ENCODE data around the gene CMPK2.
A peak's percentile ranks its signal among the peaks of the same experiment; 100 is the strongest.

Gene CMPK2

GRCh38 chr2:6841537-6842287 lies 24.0 kb downstream of the CMPK2 start:
- DNase-seq (ENCODE audit: low spot score), result no peak

DNA sequence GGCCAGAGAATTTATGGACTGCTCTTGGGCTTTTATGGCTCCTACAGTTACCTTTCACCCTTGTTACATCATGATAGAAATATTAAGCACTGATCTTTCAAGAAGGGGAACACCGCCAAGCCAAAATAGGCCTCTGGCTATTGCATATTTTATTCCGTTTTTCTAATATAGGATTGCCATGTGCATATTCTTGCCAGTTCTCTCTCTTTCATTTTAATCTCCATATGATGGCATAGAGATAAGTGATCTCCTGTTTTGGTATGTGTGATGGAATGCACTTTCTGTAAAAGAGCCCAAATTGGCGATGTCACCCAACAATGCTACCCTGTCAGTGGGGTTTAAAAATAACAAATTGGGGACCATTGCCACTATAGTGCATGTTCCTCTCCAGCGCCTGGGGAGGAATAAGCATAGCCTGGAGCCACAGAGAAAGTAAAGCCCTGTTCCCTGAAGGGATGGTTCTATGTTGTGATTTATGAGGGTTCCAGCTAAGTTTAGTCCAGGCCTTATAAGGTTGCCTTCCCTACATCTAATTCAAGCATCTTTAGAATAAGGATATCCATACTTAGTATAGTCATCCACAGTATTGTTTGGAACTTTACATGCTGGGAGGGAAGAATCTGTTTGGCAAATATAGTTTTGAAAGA lies 26.9 kb downstream of the CMPK2 start:
- no peak for DNase-seq (ENCODE audit: low spot score)

DNA sequence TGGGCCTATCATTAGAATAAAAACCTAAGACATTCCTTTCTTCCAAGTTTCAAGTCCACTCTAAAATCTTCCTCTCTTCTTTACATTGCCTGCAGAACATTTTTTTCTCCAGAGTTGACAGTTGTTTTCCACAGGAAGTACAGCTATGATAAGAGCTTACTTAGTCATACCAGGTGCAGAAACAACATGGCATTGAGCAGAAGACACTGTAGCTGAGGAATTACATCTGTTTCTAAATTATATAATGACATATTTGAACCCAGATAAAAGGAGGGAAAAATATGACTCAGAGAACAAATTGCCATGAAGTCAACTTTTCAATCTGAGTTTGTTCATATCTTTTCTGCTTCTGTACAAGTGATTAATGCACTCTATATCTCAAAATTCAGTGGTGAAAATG lies 30.2 kb downstream of the CMPK2 start:
- DNase-seq (ENCODE audit: low spot score), result no peak

- DNase-seq (ENCODE audit: low spot score), result no peak
Observed at GRCh38 chr2:6834163-6834562, 31.5 kb downstream of the CMPK2 start.

- DNase-seq (ENCODE audit: low spot score), result no peak
Observed at GRCh38 chr2:6833300-6833604, 32.5 kb downstream of the CMPK2 start.

- no peak for DNase-seq (ENCODE audit: low spot score)
Observed at GRCh38 chr2:6832596-6833299, 33.0 kb downstream of the CMPK2 start.

DNA sequence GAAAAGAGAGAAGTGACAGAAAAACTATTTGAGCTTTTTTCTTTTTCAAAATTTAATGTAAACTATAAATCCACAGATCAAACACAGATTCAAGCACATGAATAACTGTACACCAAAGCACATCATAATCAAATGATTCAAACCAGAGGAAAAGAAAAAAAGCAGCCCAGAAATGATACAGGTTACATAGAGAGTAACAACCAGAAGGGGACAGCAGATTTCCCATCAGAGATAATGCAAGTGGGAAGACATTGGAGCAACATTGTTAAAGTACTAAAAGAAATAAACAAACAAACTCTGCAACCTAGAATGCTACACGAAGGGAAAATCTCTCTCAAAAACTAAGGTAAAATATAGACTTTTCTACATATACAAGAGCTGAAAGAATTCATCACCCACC lies 34.5 kb downstream of the CMPK2 start:
- no peak for DNase-seq (ENCODE audit: low spot score)

DNA sequence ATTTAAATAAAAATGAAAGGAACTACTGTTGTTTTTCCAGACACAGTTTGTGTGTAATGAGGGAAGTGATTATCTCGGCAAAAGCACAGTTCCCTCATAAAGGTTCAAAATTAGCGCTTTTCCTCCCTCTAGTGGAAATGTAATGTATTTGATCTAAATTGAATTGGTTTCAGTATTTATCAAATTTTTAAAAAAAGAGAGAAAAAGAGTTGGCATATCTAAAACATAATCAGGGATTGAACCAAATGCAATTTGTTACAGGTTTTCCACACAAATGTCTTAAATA lies 37.5 kb downstream of the CMPK2 start:
- peak; percentile 13 for DNase-seq (ENCODE audit: low spot score)

- no peak for DNase-seq (ENCODE audit: low spot score)
Observed at GRCh38 chr2:6827566-6828298, 38.0 kb downstream of the CMPK2 start.

DNA sequence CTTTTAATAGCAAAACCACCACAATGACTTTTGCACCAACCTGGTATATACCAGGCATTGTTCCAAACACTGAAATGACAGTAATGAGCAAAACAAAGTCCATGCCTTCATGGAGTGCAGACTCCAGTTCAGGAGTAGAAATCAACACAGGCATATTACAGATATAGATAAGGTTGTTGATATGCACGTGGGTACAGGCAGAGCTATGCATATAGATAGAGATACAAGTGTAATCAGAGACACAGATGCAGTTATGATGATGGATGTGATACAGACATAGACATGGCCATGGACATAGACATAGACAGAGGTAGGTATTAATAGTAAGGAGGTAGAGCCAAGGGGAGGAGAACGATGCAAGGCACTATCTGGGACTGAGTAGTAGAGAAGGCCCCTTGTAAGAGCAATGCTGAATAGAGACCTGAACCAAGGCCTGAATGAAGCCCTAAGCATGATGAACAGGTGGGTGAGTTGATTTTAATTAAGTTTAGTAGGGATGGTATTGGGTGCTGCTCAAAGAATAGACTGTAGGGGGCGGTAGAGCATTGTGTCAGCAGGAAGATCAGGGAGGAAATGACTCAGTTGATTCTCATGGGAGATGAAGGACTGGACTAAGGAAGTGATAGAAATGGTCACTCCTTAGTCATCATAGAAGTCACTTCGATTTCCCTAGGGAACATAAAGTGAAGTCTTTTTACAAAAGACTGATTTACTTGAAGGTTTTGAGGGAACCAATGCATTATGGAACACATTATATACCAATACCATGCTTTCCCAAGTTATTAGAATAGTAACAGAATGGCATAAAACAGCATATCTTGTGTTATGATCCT lies 39.4 kb downstream of the CMPK2 start:
- DNase-seq (ENCODE audit: low spot score), result peak; percentile 8

DNA sequence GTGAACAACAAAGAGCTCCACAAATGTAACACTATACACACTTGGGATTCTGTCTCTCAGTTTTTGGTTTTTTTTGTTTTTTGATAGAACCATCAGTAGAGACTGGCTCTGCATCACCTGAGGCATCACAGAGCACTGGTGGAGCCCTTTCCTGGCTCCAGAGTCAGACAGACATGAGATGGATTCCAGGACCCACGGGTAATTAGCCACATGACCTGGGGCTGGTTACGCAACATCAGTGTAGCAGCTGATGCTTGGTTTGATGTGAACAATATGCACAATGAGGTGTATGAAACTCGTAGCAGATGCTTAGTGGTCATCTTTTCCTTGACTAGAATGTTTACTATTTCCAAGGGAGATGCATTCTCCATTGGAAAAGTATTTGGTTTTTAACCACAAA lies 40.7 kb downstream of the CMPK2 start:
- no peak for DNase-seq (ENCODE audit: low spot score)

DNA sequence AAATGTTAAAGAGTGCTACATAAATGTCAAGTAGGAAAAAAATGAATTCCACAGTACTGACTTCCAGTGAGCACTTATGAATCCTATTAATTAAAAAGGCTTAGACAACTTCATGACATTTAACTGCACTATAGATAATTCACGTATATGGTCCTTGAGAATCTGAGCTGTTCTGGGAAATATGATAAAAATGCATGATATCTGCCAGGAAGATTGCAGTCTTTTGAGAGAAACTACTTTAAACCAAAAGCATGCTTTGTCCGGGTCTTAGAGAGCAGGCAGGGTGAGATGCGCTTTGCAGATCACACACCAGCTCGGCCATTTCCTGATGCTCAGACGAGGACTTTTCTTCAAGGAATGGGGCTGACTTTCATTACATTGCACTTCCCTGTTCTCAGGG lies 42.6 kb downstream of the CMPK2 start:
- no peak for DNase-seq (ENCODE audit: low spot score)

GRCh38 chr2:6822406-6822805 lies 43.3 kb downstream of the CMPK2 start:
- DNase-seq (ENCODE audit: low spot score), result no peak

DNA sequence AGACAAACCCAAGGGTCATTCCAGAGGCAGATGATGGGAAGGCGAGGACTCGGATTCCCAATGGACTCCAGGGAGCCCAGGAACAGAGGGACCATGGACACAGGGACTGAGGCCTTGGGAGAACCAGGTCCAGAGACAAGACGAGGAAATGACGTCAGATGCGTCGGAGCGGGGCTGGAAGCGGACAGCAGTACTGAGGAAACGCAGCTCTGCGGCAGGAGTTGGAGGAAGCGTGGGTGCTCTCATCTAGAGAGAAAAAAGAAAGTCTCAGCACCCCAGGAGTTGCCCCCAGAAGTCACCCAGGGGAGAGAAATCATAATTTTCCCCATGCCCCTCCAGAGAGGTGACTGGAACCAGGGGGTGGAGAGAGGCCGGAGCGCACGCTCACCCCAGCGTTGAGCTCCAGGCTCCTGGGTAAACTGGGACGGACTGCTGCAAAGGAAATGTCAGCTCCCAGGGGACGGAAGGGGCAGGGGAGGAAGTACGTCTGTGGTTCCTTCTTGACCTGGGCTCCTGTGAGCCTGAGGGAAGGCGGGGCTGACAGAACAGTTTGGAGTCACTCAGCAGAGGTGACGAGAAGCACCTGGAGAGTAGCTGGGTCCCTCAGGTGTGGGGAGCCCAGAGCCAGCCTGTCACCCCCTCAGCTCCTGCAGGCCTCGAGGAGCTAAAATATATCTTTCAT lies 44.7 kb downstream of the CMPK2 start:
- no peak for DNase-seq (ENCODE audit: low spot score)

DNA sequence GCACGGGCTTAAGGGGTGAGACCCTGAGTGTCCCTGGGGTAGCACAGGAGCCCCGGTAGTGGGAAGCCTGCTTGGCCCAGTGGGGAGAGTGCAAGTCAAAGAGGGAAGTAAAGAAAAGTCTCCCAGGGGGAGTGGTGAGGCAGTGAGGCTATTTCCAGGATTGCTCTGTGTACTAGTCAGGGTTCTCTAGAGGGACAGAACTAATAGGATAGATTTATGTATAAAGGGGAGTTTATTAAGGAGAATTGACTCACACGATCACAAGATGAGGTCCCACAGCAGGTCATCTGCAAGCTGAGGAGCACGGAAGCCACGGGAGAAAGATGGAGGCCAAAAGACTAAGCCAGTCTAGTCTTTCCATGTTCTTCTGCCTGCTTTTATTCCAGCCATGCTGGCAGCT lies 45.5 kb downstream of the CMPK2 start:
- DNase-seq (ENCODE audit: low spot score), result no peak

DNA sequence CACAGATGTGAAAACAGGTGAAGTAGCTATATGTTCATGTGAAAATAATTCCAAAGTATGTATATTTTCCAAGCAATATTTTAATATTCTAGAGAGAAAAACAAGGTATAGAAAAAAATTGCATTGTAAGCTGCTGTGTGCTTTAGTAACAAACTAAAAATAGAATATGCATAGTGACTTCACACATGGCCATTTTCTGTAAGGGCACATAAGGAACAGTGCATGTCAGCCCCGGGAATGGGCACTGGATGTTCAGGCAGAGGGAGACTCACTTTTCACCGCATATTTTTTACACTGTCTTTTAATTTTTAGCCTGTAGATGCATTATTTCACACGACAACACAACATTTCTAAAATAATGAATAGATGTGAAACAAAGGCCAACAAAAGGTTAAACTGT lies 46.0 kb downstream of the CMPK2 start:
- no peak for DNase-seq (ENCODE audit: low spot score)

DNA sequence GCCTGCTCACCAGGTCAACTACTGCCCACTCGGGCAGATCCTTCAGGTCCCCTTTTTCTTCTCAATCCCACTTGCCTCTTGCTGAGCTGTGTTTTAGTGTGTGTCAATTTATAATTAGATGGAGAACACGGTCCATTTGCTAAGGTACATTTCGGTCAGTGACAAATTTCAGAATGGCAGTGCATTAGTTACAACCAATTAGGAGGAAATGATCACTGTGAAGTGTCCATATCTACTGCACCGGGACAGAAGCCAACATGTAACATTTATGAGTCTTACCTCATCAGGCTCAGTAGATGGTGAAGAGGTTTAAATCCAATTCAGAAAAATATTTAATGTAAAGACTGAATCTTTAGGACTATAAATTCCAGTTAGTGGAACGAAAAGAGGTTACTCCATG lies 47.7 kb downstream of the CMPK2 start:
- DNase-seq (ENCODE audit: low spot score), result no peak

DNA sequence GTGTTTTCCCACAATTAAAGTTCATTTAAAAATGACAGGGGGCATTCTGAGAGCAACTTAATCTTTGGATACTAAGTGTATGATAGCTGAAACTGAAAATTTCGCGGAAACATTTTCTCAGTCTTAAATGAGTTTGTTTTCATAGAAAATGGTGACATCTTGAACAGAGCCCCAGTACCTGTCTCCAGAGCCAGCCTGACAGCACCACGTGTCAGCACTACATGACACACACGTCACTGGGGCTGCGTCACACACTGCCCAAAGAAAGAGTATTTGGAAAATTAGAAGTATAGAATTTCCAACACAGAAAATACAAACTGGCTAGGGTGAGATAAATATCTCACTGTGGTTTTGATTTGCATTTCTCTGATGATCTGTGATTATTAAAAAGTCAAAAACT lies 50.8 kb downstream of the CMPK2 start:
- no peak for DNase-seq (ENCODE audit: low spot score)

DNA sequence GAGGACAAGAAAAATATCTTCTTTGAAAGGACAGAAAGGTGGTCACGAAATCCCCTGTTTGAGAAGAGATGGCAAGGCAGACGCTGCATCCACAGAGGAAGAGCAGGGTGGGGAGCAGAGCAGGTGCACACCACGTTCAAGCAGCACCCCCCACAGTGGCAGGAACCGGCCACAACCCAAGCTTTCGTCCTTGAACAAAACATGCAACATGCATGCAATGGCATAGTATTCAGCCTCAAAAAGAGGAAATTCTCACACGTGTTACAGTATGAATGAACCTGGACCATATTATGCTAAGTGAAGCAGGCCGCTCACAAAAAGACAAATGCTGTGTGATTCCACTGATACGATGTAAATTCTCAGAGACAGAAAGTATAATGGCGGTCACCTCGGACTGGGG lies 51.4 kb downstream of the CMPK2 start:
- DNase-seq (ENCODE audit: low spot score), result no peak

DNA sequence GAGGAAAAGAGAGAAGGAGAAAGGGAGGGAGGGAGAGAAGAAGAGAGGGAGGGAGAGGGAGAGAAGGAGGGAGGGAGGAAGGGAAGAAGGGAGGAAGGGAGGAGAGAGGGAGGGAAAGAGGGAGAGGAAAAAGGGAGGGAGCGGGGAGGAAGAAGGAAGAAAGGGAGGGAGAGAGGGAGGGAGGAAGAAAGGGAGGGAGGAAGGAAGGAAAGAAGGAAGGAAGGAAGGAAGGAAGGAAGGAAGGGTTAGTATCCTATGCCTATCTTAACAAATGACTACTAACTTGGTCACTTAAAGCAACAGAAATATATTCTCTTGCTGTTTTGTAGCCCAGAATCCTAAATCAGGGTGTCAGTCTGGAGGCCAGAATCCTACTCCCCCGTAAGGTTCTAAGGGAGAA lies 52.1 kb downstream of the CMPK2 start:
- no peak for DNase-seq (ENCODE audit: low spot score)

DNA sequence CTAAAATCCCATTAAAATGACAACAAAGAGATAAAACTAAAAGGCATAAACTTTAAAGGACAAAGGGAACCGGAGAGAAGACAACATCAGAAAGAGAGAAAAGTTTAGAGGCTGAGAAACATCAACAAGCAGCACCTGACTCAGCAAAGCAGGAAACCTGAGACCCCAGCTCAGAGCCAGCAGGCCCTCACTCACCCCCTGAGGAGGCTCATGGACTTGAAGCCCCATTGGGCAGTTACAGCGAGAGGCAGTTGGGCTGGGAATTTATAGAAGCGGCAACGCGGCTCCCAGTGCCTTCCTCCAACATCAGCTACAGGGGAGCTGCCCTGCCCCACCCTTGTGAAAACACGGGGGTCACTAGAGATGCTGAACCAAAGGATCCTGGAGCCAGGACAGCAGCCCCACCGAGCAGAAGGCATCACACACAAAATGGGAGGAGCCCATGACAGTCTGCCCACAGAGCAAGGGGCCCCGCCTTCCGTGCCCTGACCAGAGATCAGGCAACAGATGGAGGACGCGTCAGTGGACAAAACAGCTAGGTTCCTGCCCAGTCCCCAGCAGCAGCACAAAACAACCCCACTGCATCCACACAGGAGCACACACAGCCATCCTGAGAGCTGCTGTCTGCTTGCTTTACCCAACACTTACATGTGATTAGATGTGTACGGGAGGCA lies 52.7 kb downstream of the CMPK2 start:
- DNase-seq (ENCODE audit: low spot score), result no peak

Data from HuH-7 (cell line).